Colon (tissue), 2 donors: ENCODE data around the gene TAS2R16.

Source experiments
- FAIRE-seq: peaks from 2 replicates; lab custom pipeline; 2012; peaks lifted over from hg19 to GRCh38; lab: Jason Lieb, UNC
- donor health status: control.
- donor health status: control.

TAS2R16 gene, protein sequence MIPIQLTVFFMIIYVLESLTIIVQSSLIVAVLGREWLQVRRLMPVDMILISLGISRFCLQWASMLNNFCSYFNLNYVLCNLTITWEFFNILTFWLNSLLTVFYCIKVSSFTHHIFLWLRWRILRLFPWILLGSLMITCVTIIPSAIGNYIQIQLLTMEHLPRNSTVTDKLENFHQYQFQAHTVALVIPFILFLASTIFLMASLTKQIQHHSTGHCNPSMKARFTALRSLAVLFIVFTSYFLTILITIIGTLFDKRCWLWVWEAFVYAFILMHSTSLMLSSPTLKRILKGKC

GRCh38 chr7:122995600-122995999, at the start of gene TAS2R16:
Gene TAS2R16, minus strand, starts transcription at chr7:122995700. Its CDS starts 66 bp downstream, at chr7:122995634.
- FAIRE-seq: no peak

DNA sequence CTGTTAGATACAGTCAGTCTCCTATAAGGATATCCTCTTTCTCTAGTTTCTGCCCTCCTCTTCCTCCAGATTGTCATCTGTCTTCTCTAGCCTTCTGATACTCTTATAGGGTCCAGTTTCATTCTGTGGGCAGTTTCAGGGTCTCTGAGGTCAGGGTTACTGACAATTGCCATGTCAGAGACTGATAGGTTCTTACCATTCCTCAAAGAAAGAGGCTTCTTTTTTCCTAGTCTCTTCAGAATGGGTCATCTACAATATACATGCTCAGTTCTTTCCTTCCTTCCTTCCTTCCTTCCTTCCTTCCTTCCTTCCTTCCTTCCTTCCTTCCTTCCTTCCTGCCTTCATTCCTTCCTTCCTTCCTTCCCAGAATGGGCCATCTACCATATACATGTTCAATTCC, 48.1 kb upstream of the TAS2R16 start:
- FAIRE-seq: no peak

- no peak for FAIRE-seq
Measured at GRCh38 chr7:123041101-123041500, 45.6 kb upstream of the TAS2R16 start.

- no peak for FAIRE-seq
Measured at GRCh38 chr7:123039269-123039668, 43.8 kb upstream of the TAS2R16 start.

DNA sequence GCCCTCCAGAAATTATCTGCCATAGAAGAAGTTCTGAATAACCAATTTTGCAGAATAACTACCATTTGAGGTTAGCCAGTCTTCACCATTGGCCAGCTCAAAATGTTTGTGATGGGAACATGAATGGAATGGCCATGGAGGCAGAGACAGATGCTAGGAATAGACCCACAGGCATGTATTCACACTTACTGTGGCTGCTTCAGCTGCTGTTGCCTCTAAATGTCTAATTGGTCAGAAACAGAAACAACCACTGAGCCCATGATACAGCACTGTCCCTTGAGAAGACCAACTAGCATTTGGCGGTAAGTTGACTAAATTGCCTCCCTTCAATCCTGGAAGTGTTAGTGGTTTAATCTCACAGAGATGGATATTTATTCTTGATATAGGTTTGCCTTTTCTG, 38.6 kb upstream of the TAS2R16 start:
- FAIRE-seq: no peak

GRCh38 chr7:123030631-123031030, 35.1 kb upstream of the TAS2R16 start:
- FAIRE-seq: no peak

DNA sequence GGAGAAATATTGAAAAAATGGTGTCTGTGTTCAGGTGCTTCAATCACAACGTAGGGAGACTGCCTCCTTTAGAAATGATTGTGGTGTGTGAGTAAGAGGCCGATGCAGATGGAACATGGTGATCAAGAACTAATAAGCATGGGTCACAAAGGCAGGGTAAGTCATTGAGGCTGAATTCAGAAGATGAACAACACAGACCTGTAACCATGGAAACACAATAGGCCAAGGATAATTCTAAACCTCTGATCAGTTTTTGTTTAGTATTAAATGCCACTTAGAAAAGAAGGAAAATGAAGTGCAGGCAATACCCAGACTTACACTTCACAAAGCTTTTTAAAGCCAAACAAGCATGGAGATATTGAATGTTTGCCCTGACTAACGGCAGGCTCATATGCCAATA, 32.8 kb upstream of the TAS2R16 start:
- FAIRE-seq: no peak

DNA sequence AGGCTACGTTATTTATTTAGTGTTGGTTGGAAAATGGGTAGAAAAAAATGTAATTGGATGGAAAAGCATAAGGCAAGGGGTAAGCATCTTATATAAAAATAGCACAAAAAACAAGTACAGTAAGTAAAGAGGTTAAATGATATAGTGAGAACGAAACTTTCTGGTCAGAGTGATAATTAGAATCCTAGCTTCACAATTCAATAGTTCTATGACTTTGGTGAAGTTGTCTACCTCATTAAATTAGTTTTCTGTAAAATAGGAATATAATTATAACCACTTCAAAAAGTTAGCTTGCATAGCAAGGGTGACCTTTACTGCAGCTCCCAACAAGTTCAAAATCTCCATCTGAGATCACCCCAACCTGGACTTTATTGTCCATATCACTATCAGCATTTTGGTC, 30.8 kb upstream of the TAS2R16 start:
- no peak for FAIRE-seq

DNA sequence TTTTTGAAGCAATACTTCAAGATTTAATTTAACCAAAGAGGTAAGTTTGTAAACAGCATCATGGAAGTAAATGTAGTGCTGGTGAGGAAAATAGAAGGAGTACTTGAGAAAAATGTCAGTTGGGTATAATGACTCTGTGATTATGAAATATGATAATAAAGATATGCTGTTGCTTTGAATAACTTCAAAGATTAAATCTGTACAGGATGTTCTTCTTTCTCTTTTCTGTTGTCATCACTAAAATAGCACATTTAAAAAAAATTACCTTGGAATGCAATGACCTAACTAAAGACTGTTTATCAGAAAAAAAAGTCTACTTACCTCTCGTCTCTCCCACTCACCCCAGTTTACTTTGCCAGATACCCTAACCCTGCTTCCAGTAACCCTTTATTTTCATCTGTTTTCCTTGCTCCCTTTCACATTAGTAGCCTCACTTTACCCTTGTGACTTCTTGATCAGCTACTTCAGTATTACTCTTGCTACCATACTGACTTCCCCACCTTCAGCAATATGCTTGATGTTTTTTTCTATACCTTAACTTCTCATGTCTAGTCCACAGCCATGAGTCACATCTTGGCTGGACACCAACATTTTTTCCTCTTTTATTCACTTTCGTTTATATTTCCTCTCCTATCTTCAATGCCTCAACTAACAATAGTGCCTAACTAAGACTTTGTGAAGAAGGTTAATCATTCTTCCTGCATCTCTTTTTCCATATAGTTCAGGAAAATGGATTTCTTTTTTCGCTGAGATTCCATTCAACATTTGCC, 29.7 kb upstream of the TAS2R16 start:
- no peak for FAIRE-seq

DNA sequence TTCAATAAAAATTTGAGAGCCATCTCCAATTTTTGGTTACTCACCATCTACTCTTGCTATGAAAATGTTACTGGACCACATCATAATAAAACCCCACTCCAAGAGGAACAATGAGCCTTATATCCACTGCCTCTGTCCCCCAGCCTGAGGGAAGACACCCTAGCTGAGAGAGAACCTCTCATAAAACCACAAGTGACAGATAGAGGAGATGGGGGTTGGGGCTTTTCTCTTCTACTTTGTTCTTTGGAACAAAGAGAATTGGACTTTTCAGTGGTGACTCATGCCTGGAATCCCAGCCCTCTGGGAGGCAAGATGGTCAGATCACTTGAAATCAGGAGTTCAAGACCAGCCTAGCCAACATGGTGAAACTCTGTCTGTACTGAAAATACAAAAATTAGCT, 27.6 kb upstream of the TAS2R16 start:
- FAIRE-seq: no peak

DNA sequence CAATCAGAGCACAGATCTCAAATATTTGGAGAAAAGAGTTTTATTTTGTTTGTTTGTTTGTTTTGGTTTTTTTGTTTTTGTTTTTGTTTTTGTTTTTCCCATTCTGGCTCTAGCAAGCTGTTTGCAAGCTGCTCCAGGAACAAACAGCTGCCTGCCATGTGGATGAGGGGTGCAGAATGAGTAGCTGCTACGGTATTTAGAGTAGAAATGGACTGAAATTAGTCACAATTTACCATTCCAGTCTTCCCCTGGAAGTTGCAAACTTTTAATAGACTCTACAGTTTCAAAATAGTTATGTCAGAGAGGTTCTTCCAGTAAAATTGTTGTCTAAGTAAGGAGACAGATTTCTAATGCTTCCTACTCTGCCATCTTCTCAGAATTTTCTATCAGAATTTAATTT, 27.1 kb upstream of the TAS2R16 start:
- no peak for FAIRE-seq

GRCh38 chr7:123012435-123012834, 16.9 kb upstream of the TAS2R16 start:
- no peak for FAIRE-seq

DNA sequence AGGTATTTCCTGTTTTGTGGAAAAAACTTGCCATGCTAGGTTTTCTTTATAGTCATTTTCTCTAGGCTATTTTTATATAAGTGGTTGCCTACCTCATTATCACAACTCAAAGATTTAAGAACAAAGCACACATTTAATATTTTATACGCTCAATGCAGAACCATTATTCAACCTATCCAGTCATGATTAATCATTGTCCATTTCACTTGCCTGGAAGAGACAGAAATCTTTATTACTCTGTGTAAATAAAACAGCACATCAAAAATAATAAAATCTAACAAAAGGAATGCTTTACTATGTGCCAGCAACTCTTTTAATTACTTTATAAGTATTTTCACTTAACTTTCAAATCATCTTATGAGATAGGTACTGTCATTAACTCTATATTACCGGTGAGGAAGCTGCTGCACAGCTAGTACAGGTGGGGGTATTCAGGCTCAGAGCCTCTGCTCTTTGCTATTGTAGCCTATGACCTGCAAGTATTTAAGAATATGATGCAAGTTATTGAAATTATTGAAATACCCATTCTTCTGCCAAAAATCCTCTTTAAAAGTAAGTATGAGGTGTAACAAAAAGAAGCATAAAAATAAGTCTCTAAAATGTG, 16.4 kb upstream of the TAS2R16 start:
- no peak for FAIRE-seq

DNA sequence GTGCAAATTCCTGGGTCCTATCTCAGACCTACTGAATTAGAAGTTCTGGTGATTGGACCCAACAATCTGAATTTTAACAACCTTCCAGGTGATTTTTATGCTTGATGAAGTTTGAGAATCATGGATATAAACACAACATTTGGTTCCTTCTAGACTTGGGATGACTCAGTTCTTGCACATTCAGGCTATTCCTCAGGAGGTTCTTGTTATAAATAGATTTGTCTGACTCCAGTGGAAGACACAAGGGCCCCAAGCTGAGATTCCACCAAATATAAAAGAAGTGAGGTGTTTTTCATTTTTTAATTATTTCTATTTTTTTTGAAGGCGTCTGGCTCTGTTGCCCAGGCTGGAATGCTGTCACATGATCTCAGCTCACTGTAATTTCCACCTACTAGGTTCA, 9.4 kb upstream of the TAS2R16 start:
- FAIRE-seq: no peak

GRCh38 chr7:123003539-123004126, 8.1 kb upstream of the TAS2R16 start:
- FAIRE-seq: no peak

DNA sequence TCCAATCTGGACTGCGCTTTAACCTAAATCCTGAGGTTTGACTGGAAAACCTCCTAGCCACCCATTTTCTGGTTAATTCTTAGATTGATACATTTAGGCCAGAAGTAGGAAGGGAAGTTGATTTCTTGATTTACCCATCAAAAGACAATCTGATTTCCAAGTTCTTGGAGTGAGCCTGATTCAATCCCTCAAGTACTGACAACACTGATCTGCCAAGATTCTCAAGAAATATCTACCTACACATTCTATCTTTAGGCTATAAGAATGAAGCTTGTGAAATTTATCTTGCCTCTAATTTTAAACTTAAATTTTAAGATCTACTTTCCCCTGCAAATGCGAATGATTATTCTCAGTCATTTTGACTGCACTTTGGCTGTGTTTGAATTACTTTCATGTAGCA, 5.9 kb downstream of the TAS2R16 start:
- no peak for FAIRE-seq

DNA sequence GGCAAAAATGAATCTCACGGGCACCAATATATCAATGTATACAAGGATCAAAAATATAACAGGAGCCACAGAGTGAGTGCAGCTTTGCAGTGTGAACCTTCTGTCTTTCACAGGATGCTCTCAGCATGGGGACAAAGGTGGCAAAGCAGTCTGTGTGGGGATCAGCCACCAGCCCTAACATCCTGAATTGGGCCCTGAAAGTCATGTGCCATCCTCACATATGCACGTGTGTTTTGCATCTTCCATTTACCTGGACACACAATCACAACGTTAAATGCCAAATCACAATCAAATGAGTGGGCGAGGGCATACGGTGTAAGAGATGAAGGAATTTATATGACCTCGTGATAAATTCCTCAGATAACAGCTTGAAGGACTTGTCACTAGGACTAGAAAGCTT, 6.5 kb downstream of the TAS2R16 start:
- no peak for FAIRE-seq

DNA sequence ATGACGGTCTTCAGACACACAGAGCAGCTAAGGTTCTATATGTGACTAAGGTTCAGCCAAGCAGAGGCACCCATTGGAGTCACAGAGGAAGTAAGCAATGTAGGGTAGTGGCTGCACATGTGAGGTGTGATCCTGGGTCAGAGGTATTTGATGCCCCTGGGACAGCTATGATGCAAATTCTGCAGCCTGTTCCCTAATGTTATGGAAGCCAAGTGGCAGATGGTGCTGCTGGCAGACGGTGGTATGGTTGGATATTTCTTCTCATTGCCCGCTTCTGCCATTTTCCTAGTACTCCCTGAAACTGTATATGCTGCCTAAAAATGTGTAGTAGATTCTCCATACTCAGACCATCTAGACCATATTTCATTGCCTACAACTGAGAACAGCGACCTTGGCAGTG, 7.2 kb downstream of the TAS2R16 start:
- no peak for FAIRE-seq

DNA sequence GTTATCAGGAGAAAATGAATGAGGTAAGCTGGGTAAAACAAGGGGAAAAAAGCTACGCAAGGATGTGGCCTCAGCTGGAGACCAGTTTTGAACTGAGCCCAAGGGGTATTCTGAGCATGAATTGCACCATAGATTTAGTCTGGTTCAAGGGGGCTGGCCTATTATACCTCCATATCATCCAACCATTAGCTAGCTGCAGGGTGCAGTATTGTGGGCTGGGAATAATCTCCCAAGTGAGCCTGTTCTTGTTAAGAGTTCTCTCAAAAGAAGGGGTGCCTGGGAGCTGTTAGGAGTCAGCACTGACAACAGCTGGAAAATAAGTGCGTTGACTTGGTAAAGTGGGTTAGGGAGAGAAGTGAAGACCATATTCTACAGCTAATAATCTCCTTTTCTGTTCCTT, 8.0 kb downstream of the TAS2R16 start:
- FAIRE-seq: no peak

DNA sequence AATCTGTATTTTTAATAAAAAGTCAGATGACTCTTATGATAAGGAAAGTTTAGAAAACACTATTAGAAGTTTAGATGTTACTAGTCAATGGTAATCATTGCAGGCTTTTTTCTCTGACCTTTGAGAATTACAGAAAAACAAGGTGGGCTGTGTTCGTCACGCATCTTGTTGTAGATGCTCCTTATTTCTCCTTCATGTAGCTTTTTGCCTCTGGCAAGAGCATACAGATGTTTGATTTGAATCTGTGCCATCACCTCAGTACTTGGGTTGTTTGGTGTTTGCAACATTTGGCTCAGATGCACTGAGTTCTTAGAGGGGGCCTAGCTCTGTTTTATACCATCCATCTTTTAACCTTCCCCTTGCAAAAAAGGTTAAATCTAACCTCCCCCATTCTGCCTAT, 11.5 kb downstream of the TAS2R16 start:
- no peak for FAIRE-seq

DNA sequence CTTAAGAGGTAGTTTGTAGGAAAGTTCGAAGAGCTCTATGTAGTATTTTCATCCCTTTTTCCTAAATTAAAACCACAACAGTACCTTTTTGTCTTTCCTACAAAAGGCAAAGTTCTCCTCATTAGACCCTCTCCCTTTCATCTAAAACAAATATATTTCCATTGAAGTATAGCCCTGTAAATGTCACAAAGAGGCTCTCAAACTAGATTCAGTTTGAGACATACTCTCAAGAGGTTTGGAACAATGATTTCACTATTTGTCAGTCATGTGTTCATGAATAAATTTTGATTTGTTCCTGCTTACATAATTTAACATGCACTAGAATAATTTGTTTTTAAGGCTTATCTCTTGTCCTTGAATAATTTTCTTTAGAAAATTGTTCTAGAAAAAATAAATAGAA, 12.2 kb downstream of the TAS2R16 start:
- no peak for FAIRE-seq

- no peak for FAIRE-seq
Measured at GRCh38 chr7:122975341-122975740, 20.2 kb downstream of the TAS2R16 start.

DNA sequence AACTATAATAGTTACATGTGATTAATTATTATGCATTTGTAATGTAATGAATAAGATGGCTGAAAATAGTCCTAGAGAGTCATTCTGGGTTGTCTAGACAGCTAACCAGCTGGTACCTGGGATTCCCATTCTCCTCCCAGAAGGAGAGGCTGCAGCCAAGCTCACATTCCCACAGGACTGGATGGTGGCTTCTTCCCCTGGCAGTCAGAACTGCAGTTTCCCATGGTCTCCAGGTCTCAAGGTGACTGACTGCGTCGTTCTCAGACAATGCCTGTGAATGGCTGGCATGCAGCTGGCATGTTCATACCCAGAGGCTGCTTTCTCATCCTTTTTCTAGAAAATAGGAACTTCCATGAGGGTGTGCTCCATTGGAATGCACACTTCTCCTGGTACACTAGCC, 21.3 kb downstream of the TAS2R16 start:
- FAIRE-seq: no peak
